Measurements from ENCODE around the gene BTBD16.

Gene BTBD16

DNA sequence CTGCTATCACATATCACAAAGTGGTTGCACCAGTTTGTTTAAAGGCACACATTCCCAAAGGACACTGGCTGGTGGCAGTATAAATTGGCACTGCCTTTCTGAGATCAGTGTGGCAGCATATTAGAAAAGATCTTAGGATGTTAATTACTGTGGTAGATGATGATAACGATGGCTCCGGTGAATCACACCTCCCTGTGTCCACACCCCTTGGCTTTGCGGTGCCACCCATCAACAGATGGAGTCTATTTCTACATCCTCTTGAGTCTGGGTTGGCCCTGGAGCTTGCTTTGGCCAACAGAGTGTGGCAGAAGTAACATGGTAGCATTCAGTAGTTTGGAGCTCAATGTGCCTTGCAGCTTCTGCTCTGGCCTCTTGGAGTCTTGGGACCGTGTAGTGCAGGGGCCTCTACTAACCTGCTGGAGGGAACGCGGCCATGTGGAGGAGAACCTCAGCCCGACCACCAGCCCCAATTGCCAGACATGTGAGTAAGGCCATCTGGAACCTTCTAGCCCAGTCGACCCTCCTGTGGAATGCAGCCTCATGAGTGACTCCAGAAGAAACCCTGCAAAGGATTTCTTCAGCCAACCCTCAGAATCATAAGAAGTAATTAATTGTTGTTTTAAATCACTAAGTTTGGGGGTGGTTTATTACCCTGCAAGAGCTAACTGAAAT is 76.2 kb downstream of the BTBD16 start:
- no peak for DNase-seq

DNA sequence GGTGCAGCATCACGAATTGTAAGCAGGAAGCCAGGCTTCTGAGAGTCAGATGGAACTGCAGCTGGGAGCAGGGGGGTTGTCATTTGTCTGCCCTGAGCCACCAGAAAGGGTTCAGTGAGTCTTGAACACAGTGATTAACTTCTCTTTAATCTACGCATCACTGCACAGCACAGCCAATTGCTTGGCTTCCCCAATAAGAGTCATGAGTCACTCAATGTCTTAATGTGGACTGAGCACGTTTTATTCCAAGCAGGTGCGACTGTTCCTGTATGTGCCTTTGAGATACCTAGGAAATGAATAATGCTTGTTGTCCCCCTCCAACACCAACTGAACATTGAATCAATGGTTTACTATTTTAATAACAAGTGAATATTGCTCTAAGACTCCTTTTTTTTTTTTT is 77.4 kb downstream of the BTBD16 start:
- DNase-seq, result no peak

DNA sequence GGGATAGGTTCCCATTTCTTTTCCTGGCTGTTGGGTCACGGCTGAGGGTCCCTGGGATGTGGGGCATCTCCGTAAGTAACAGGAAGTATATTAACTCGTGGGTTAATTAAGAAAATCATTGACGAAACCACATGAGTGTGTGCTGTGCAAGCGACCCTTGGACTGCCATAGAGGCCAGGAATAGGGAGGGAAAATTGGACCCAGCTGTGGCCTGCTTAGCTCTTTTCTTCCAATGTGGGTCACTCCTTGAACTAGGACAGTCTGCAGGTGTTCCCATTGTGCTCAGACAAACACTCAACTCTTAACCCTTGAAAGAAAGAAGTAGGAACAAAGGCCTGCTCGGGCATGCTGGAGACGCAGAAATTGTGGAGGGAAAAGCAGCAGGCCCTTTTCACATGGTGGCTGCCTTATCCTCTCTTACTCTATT is 77.9 kb downstream of the BTBD16 start:
- no peak for DNase-seq

- no peak for DNase-seq
These were observed 78.8 kb downstream of the BTBD16 start for GRCh38 chr10:122349758-122350369.

DNA sequence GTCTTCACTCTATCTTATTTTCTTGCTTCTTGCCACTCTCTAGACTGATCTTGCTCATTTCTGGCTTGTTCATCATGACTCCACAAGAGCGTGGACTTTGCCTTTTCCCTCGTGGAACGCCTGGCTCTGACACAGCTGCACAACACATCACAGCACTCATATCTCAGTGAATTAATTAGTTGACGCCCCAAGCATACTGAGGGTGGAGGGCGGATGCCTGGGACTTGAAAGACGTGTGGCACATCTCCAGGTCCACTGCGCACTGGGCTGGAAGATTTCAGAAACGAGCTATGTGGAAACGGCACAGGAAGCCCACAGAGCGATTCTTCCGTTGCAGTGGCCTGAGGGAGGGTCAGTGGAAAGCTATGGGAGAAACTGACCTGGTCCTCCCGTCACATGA is 79.8 kb downstream of the BTBD16 start:
- no peak for DNase-seq

DNA sequence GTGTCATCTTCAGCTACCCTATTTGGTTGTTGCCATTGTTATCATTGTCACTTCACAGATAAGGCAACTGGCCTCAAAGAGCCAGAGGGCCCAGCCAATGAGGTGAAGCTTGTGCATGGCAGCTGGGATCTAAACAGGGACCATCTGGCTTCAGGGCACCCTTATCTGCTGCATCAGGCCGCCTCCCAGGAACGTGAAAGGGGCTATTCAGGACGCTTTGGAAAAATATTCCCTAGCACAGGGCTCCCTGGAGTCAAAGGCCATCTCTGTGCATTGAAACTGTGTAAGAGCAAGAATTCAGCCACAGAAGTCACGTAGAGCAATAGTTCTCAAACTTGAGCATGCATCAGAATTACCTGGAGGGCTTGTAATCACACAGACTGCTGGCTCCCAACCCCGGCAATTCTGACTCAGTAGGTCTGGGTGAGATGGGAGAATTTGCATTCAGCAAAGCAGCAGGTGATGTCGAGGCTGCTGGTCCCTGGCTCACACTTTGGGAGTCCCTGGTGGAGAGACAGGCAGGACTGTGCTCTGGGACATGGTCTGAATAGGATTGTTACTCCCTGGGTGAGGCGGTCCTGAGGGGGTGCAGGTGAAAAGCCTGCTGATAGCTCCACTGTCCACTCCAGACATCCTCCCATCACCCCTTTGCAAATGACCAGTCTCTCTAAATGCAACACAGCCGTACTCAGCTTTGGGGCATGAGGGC is 81.9 kb downstream of the BTBD16 start:
- DNase-seq, result no peak

DNA sequence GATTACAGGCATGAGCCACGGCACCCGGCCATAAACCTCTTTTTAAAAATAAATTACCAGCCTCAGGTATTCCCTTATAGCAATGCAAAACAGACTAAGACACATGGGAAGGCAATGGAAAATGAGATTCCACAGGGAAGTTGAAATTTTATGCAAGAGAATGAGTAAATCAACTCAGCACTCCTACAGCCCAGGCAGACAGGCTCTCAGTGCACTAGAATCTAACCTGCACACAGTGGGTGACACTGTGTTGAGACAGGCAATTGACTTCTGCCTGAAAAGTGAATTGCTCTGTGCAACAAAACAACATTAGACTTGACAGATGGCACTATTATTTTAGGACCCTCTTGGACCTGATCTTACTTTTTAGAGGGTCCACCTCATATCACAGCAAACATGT is 83.3 kb downstream of the BTBD16 start:
- no peak for DNase-seq

- no peak for DNase-seq
These were observed 86.6 kb downstream of the BTBD16 start for GRCh38 chr10:122357685-122358084.

- no peak for DNase-seq
These were observed 88.5 kb downstream of the BTBD16 start for GRCh38 chr10:122359621-122360020.

DNA sequence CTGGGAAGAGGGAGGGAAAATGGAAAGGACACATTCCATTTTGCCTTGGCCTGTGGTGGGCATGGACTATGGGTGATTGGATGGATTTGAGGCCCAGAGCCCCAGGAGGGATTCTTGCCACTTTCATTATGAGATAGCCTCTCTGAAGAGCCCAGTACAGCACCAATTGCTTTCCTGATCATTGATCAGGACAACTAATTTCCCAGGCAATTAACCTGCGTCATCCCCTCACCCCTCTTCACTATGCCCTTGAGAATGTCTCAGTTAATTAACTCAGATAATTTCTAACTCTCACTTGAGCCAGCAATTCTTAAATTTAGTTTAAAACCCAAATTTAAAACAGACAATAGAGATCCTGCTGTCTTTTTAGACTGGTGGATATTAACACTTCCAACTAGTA is 90.0 kb downstream of the BTBD16 start:
- DNase-seq, result no peak

GRCh38 chr10:122362031-122362592 is 91.0 kb downstream of the BTBD16 start:
- no peak for DNase-seq

DNA sequence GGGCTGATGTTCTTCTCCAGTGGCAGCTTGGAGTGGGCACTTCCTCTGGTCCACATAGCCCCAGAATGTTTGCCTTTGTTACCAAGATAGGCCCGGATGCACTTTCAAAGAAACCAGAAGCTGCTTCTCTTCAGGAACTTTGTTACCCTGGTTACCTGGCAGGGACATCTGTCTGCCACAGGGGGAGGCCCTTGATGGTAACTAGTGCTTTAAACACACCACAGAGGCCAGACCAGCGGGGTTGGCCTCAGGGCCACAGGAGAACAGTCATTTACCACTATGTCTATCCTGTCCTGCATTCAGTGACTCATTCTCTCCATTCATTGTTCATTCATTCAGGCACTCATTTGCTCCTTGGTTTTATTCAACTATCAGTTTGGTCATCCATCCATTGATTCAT is 91.5 kb downstream of the BTBD16 start:
- no peak for DNase-seq

DNA sequence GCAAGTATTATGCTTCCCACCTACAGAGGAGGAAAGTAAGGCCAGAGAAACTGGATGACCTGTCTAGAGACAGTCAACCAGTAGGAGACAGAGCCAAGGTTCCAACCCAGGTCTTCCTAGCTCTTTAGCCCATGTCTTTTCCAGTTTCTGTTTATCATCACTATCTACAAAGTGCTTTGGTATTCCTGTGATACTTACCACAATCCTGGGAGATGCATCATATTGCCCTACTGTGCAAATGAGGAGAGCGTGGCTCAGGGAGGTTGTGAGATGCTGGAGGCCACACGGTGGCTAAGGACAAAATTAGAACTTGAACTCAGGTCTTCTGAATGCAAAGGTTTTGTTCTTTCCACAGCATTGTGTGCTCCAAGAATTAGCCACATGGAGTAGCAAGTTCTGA is 92.2 kb downstream of the BTBD16 start:
- peak; percentile 6 for DNase-seq

- DNase-seq, result no peak
These were observed 92.8 kb downstream of the BTBD16 start for GRCh38 chr10:122363722-122364463.

GRCh38 chr10:122368502-122369254 is 97.6 kb downstream of the BTBD16 start:
- no peak for DNase-seq

DNA sequence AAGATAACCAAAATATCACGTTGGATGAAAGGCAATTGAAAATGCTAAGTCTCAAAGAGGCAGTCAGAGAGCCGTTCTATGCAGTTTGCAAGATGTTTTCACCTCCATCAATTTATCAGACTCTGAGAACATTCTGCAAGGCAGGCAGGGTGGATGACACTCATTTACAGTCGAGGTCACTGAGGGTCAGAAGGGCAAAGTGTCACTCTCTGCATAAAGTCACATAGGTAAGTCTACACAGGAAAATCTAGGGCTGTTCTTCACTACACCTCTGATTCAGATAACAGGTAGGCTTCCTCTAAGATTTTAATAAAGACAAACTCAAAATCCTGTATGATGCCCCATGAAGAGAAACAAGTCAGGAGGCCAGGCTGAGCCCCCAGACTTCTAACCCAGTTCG is 102.0 kb downstream of the BTBD16 start:
- DNase-seq, result no peak

GRCh38 chr10:122373721-122374120 is 102.6 kb downstream of the BTBD16 start:
- DNase-seq, result peak; percentile 7

GRCh38 chr10:122374237-122374858 is 103.3 kb downstream of the BTBD16 start, which contains the start of gene PLEKHA1:
PLEKHA1 (plus strand) TSS chr10:122374708; CDS start chr10:122393201, 18,493 bp downstream.
- peak; percentile 97 for DNase-seq

GRCh38 chr10:122374859-122375678 is 104.0 kb downstream of the BTBD16 start:
- peak; percentile 53 for DNase-seq

DNA sequence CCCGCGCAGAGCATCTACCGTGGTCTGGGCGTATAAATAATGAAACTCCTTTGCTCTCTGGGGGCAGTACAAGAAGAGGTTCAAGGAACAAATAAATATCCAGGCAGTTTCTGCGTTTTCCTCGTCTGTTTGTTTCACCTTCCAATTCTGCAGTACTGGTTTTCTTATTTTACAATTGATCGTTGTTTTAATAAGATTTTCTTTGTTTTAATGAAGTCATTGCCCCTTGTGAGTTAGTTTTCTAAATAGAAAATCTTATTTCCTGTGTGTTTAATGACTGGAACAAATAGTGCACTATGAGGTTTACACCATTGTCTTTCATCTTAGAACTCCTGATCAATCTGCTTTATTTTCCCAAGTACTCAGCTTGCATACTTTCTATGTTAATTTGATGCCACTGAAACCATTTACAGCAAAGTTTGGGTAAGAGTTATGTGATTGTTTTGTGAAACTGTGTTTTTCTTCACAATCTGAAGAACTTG is 104.6 kb downstream of the BTBD16 start:
- DNase-seq, result no peak

Measured in HCEC 1CT (cell line).